CD4-positive, alpha-beta memory T cell (primary cell): ENCODE measurements around the gene PARP8. TPM values are rescaled to one million over a fixed set of nuclear protein-coding genes. Genes with fewer than 3 reads are reported as not detected.
"Not testable (repeated sequence)": the region's sequence is repeated elsewhere in the genome, so short reads cannot be mapped to it uniquely, and the experiment has no call there.

Source experiments
- CTCF ChIA-PET: fragments of 350-600 bp; sonication (Branson Sonifier 250); formaldehyde crosslinking; loops from one replicate; lab custom pipeline; 2021; ENCODE audit warnings: inconsistent platforms; ENCODE audit not compliant: partially characterized antibody; lab: Charles Lee
- POLR2A ChIA-PET: fragments of 350-600 bp; sonication (Branson Sonifier 250); formaldehyde crosslinking; loops from one replicate; lab custom pipeline; 2021; ENCODE audit not compliant: partially characterized antibody; lab: Charles Lee
- DNase-seq, 5 donors: peaks; one replicate each; pipeline versions ENCODE4 v3.0.0 to v3.0.0-alpha.2; 2020 to 2022; ENCODE audit warnings: mixed read lengths in 1 of 5
- H3K27ac ChIP-seq: one replicate; pipeline ENCODE4 v1.7.0; 2013; ENCODE audit warnings: low read depth, low read length
- H3K27me3 ChIP-seq: 2 replicates; pipeline ENCODE4 v1.7.0; 2013; ENCODE audit warnings: mild to moderate bottlenecking, low read length, moderate library complexity; ENCODE audit not compliant: insufficient read depth
- H3K36me3 ChIP-seq: 2 replicates; pipeline ENCODE4 v1.7.0; 2013; ENCODE audit warnings: mild to moderate bottlenecking, low read length, moderate library complexity; ENCODE audit not compliant: insufficient read depth
- H3K4me1 ChIP-seq: 2 replicates; pipeline ENCODE4 v1.7.0; 2013; ENCODE audit warnings: mild to moderate bottlenecking, low read length, moderate library complexity; ENCODE audit not compliant: insufficient read depth
- H3K4me3 ChIP-seq, 2 donors: one replicate each; pipeline ENCODE4 v1.7.0; 2013; ENCODE audit warnings: low read length in 2 of 2, mild to moderate bottlenecking in 1 of 2
- H3K9me3 ChIP-seq, 2 donors: one replicate each; pipeline ENCODE4 v1.7.0; 2013; ENCODE audit warnings: low read length in 2 of 2, control low read depth in 1 of 2; ENCODE audit not compliant: control insufficient read depth in 1 of 2
- H3K27ac Mint-ChIP-seq, 7 donors: one replicate each; pipeline ENCODE4 v1.8.0; 2020 to 2021; ENCODE audit warnings: mixed read lengths in 7 of 7, mild to moderate bottlenecking in 6 of 7, inconsistent platforms in 3 of 7, moderate library complexity in 3 of 7
- H3K27me3 Mint-ChIP-seq, 2 donors: one replicate each; pipeline ENCODE4 v1.8.0; 2020 to 2021; ENCODE audit warnings: mixed read lengths in 2 of 2
- H3K36me3 Mint-ChIP-seq, 2 donors: one replicate each; pipeline ENCODE4 v1.8.0; 2020 to 2021; ENCODE audit warnings: mixed read lengths in 2 of 2, inconsistent platforms in 1 of 2, mild to moderate bottlenecking in 1 of 2
- H3K4me1 Mint-ChIP-seq, 4 donors: one replicate each; pipeline ENCODE4 v1.8.0; 2020 to 2021; ENCODE audit warnings: mixed read lengths in 4 of 4, mild to moderate bottlenecking in 1 of 4
- H3K4me3 Mint-ChIP-seq, 8 donors: one replicate each; pipeline ENCODE4 v1.8.0; 2020 to 2021; ENCODE audit warnings: mixed read lengths in 8 of 8, mild to moderate bottlenecking in 7 of 8, moderate library complexity in 6 of 8, inconsistent platforms in 3 of 8
- H3K9me3 Mint-ChIP-seq, 8 donors: one replicate each; pipeline ENCODE4 v1.8.0; 2020 to 2021; ENCODE audit warnings: mixed read lengths in 8 of 8, mild to moderate bottlenecking in 5 of 8, inconsistent platforms in 3 of 8, moderate library complexity in 1 of 8
- intact Hi-C: fragments of 100-400 bp; cut with micrococcal nuclease; formaldehyde crosslinking; loops from one replicate; pipeline ENCODE4 v1.15.1; 2023
- polyA plus RNA-seq, 2 donors: library from polyadenylated mRNA; unstranded; fragments of 300-500 nt; fragmentation: Illumina TruSeq; gene quantifications; one replicate each; pipeline ENCODE4 v1.2.3, GENCODE V29; 2021
- total RNA-seq, 2 experiments: library from RNA; stranded (reverse); gene quantifications; one replicate each; pipeline ENCODE4 v1.2.3, GENCODE V29; 2021

Gene PARP8
- total and polyA plus RNA-seq, 4 experiments from 2014 or later = 89.5 to 184 (median 136) TPM

- H3K4me3 ChIP-seq = no peak overlapping the region
- Mint-ChIP-seq H3K36me3 (peaks cover 0 to 1% of the 10 kb centered on the region in 2 donors), H3K4me1 (peaks cover 2 to 16% (median 6%) of the 10 kb centered on the region in 4 donors), H3K27me3 (no peaks in the 10 kb centered on the region), H3K9me3 (peaks cover 0 to under 1% (median 0%) of the 10 kb centered on the region in 8 donors), H3K4me3 (peak overlapping the region in 1 of 8 donors; percentile 59), H3K27ac (no peak overlapping the region)
- DNase-seq = no peak
- intact Hi-C loops = no loop called here
- no peak overlapping the region for H3K27ac ChIP-seq
- ChIA-PET CTCF (no interaction called here), POLR2A (interaction anchor here (1.0 kb wide), 1 partner anchor 13 kb away, joined by 3 read pairs; no protein-coding TSS in a partner anchor)
- H3K4me1 ChIP-seq = no peaks in the 10 kb centered on the region
- H3K9me3 ChIP-seq = no peaks in the 10 kb centered on the region
- H3K36me3 ChIP-seq = no peaks in the 10 kb centered on the region
- no peaks in the 10 kb centered on the region for H3K27me3 ChIP-seq
These were observed 11.2 kb upstream of the PARP8 start for GRCh38 chr5:50655067-50655809.

- H3K36me3 ChIP-seq = no peaks in the 10 kb centered on the region
- CTCF ChIA-PET = no interaction called here
- H3K4me3 ChIP-seq = no peak overlapping the region
- H3K27ac ChIP-seq = no peak overlapping the region
- intact Hi-C loops = no loop called here
- no peaks in the 10 kb centered on the region for H3K27me3 ChIP-seq
- H3K9me3 ChIP-seq = no peaks in the 10 kb centered on the region
- Mint-ChIP-seq H3K27ac (peak overlapping the region in 2 of 7 donors; percentile 22 to 30), H3K27me3 (no peaks in the 10 kb centered on the region), H3K9me3 (peaks cover 0 to 2% (median 0%) of the 10 kb centered on the region in 8 donors), H3K4me3 (no peak overlapping the region), H3K36me3 (peaks cover 0 to 3% of the 10 kb centered on the region in 2 donors), H3K4me1 (peaks cover 4 to 16% (median 6%) of the 10 kb centered on the region in 4 donors)
- no peaks in the 10 kb centered on the region for H3K4me1 ChIP-seq
- POLR2A ChIA-PET = interaction anchor here (1.0 kb wide), 1 partner anchor 12 kb away, joined by 3 read pairs; no protein-coding TSS in a partner anchor
- DNase-seq = no peak
These were observed 10.6 kb upstream of the PARP8 start for GRCh38 chr5:50655810-50656205.

DNA sequence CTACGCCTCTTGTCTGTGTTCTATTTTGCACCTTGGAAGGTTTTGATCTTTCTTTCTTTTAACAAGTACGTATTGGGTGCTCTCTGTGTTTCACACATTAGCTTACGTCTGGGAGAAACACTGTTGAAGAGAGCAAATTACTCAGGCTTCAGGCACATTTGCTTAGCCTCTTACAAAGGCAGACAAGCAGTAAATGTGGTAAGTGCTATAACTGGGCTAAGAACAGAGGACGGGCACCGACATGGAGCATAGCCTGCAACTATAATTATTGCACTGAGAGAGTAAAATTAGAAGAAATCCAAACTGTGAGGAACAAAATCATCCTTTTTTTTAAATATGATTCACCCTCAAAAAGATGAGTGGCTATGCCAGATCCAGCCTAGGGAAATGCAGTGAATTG is 9.4 kb upstream of the PARP8 start:
- POLR2A ChIA-PET = no interaction called here
- Histone ChIP-seq H3K27ac (no peak overlapping the region), H3K36me3 (no peaks in the 10 kb centered on the region), H3K4me3 (no peak overlapping the region), H3K9me3 (no peaks in the 10 kb centered on the region), H3K27me3 (no peaks in the 10 kb centered on the region), H3K4me1 (no peaks in the 10 kb centered on the region)
- peak overlapping the region in 1 of 7 donors; percentile 4 for H3K27ac Mint-ChIP-seq
- no peak overlapping the region for H3K4me3 Mint-ChIP-seq
- H3K36me3 Mint-ChIP-seq = peaks cover 0 to 3% of the 10 kb centered on the region in 2 donors
- CTCF ChIA-PET = no interaction called here
- intact Hi-C loops = no loop called here
- peaks cover 0 to 6% (median 0%) of the 10 kb centered on the region in 8 donors for H3K9me3 Mint-ChIP-seq
- DNase-seq = no peak
- H3K27me3 Mint-ChIP-seq = no peaks in the 10 kb centered on the region
- H3K4me1 Mint-ChIP-seq = peaks cover 4 to 16% (median 6%) of the 10 kb centered on the region in 4 donors

DNA sequence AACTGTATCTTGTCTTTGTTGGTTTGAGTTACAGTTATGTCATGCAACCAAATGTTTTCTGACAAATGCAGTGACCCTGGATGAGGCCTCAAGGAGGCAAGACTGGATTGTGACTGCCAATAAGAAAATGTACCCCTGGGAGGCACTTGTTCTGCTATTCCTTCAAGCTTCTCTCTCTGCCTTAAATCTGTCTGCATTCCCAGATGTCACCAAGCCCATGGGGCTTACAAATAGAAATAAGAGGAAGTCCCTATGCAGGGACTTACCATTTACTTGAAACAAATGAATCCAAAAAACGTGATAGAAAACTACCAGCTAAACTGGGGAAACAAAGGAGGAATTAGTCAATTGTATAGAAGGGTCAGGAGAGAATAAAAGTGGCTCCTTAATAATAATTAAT is 8.2 kb upstream of the PARP8 start:
- no peak overlapping the region for H3K4me3 Mint-ChIP-seq
- H3K9me3 ChIP-seq = no peaks in the 10 kb centered on the region
- H3K27ac Mint-ChIP-seq = no peak overlapping the region
- peaks cover 0 to 3% of the 10 kb centered on the region in 2 donors for H3K36me3 Mint-ChIP-seq
- CTCF ChIA-PET = no interaction called here
- H3K27me3 ChIP-seq = no peaks in the 10 kb centered on the region
- intact Hi-C loops = no loop called here
- H3K4me1 Mint-ChIP-seq = peaks cover 4 to 15% (median 11%) of the 10 kb centered on the region in 4 donors
- no peak overlapping the region for H3K27ac ChIP-seq
- H3K36me3 ChIP-seq = no peaks in the 10 kb centered on the region
- no peaks in the 10 kb centered on the region for H3K4me1 ChIP-seq
- POLR2A ChIA-PET = interaction anchor here (1.4 kb wide), 1 partner anchor 9 kb away, joined by 3 read pairs; no protein-coding TSS in a partner anchor
- H3K9me3 Mint-ChIP-seq = peaks cover 0 to 6% (median 0%) of the 10 kb centered on the region in 8 donors
- H3K27me3 Mint-ChIP-seq = no peaks in the 10 kb centered on the region
- no peak for DNase-seq
- no peak overlapping the region for H3K4me3 ChIP-seq

- H3K4me3 Mint-ChIP-seq = no peak overlapping the region
- H3K27ac ChIP-seq = no peak overlapping the region
These were observed 2.8 kb upstream of the PARP8 start for GRCh38 chr5:50663636-50664035.

DNA sequence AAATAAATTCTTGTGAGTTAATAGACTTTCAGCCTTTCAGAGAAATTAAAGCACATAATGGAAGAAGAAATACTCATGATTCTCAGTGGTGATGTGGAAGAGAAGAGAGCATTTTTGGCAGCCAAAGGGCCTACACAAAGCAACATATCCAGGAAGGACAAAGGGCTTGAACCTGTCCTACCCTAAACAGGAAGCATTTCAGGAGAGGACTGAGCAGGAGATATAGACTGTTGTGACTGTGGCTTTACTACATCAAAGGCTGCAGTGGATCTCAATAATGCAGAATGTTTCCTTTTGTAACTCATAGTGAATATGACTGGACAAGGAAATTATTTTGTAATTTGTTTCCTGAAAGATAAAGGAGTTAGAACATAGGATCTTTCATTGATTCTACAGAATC is 1.3 kb upstream of the PARP8 start:
- no peaks in the 10 kb centered on the region for H3K27me3 ChIP-seq
- Mint-ChIP-seq H3K27me3 (peaks cover 0 to 4% of the 10 kb centered on the region in 2 donors), H3K4me1 (peaks cover 16 to 56% (median 25%) of the 10 kb centered on the region in 4 donors), H3K4me3 (peak overlapping the region; percentile 94 to 100 (median 98)), H3K27ac (peak overlapping the region; percentile 96 to 100 (median 99)), H3K36me3 (peaks cover 8 to 29% of the 10 kb centered on the region in 2 donors), H3K9me3 (peaks cover 0 to 6% (median 0%) of the 10 kb centered on the region in 8 donors)
- peak overlapping the region; percentile 99 for H3K27ac ChIP-seq
- CTCF ChIA-PET = no interaction called here
- no peaks in the 10 kb centered on the region for H3K36me3 ChIP-seq
- intact Hi-C loops = loop anchor here (5.0 kb wide), 2 partner anchors 103 to 153 kb away; no protein-coding TSS in a partner anchor
- no peaks in the 10 kb centered on the region for H3K9me3 ChIP-seq
- DNase-seq = no peak
- POLR2A ChIA-PET = interaction anchor here (0.6 to 4.5 kb wide), 9 partner anchors 26 to 236 kb away, joined by 3 to 66 read pairs (median 10); partner anchors contain the start of gene EMB
- H3K4me1 ChIP-seq = peaks cover 28% of the 10 kb centered on the region
- no peak overlapping the region for H3K4me3 ChIP-seq

More at GRCh38 chr5:50663636-50664035, 2.8 kb upstream of the PARP8 start:
- peaks cover 0 to 4% of the 10 kb centered on the region in 2 donors for H3K27me3 Mint-ChIP-seq
- H3K4me1 Mint-ChIP-seq = peaks cover 9 to 42% (median 18%) of the 10 kb centered on the region in 4 donors
- POLR2A ChIA-PET = interaction anchor here (1.0 kb wide), 1 partner anchor 85 kb away, joined by 3 read pairs; no protein-coding TSS in a partner anchor
- H3K36me3 Mint-ChIP-seq = peaks cover 8 to 21% of the 10 kb centered on the region in 2 donors
- peaks cover 13% of the 10 kb centered on the region for H3K4me1 ChIP-seq
- H3K27me3 ChIP-seq = no peaks in the 10 kb centered on the region
- peak overlapping the region; percentile 35 to 96 (median 68) for H3K27ac Mint-ChIP-seq
- CTCF ChIA-PET = no interaction called here
- DNase-seq = no peak
- intact Hi-C loops = no loop called here
- peaks cover 0 to 6% (median 0%) of the 10 kb centered on the region in 8 donors for H3K9me3 Mint-ChIP-seq
- H3K36me3 ChIP-seq = no peaks in the 10 kb centered on the region
- H3K9me3 ChIP-seq = no peaks in the 10 kb centered on the region
- H3K4me3 ChIP-seq = no peak overlapping the region

GRCh38 chr5:50665761-50666202 is 655 bp upstream of the PARP8 start:
- H3K9me3 Mint-ChIP-seq, H3K9me3 ChIP-seq, H3K27me3 ChIP-seq, H3K27me3 Mint-ChIP-seq, H3K36me3 ChIP-seq, CTCF ChIA-PET: not testable (repeated sequence)
- Mint-ChIP-seq H3K36me3 (peaks cover 5 to 31% of the 10 kb centered on the region in 2 donors), H3K27ac (peak overlapping the region; percentile 96 to 100 (median 99)), H3K4me3 (peak overlapping the region; percentile 94 to 100 (median 98)), H3K4me1 (peaks cover 19 to 58% (median 28%) of the 10 kb centered on the region in 4 donors)
- peaks cover 34% of the 10 kb centered on the region for H3K4me1 ChIP-seq
- POLR2A ChIA-PET = interaction anchor here (0.5 to 4.5 kb wide), 17 partner anchors 27 to 237 kb away, joined by 3 to 66 read pairs (median 6); partner anchors contain the start of gene EMB
- H3K4me3 ChIP-seq = peak overlapping the region; percentile 38 to 68
- intact Hi-C loops = loop anchor here (2.0 to 5.0 kb wide), 3 partner anchors 31 to 153 kb away; no protein-coding TSS in a partner anchor
- peak overlapping the region; percentile 99 for H3K27ac ChIP-seq
- DNase-seq = peak; percentile 61 to 80 (median 63)
